GM03348 (cell line): ENCODE measurements around the gene SETD3.

ENCODE experiments used
- DNase-seq: peaks from one replicate; pipeline ENCODE4 v3.0.0; 2012; ENCODE audit warnings: low spot score

SETD3 gene

DNA sequence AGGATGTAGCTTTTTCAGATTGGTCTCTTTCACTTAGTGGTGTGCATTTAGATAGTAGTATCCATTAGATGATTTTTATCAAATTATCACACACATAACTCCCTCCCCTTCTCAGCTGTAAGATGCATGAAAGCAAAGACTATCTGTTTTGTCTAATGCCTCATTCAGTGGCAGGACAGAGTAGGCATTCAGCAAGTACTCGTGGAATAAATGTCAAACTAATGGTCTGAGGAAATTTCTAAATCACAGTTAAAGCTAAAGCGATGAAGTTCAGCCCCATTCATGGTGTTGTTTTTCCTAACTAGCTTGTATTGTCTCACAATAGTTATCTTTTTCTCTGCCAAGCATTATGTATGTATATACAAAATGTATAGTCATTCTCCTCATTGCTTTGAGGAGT lies 16.7 kb upstream of the SETD3 start:
- no peak for DNase-seq

DNA sequence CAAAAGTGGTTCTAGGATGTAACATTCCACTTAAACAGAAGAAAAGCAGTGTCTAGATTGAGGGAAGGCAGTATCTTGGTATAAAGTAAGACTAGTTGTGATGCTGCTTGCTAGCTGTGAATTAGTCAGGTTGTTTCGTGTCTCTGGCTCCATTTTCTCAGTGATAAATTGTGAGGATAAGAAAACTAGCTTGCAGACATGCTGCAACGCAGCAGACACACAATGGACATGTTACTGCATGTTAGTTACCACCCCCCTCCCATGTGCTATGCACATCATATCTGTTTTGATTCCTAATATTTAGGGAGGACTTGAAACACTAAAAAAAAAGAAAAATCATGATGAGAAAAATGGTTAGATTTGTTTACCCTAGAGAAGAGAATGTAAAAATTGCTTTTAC lies 3.4 kb upstream of the SETD3 start:
- no peak for DNase-seq

DNA sequence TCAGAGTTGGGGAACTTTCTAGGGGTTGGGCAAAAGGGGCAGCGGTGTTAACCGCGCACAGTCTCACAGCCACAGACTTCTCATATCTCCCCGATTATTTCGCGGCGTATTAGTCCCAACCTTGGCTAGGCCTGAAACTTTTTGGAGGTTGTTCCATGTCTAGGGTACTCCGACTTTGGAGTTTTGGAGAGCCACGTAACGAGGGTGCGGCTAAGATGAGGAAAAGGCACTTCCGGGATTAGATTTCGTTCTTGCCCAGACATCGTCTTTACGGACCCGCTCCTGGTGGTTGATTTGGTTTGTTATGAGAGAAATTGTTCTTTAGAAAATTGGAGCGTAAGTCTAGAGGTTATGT lies 1.1 kb upstream of the SETD3 start:
- peak; percentile 50 for DNase-seq

DNA sequence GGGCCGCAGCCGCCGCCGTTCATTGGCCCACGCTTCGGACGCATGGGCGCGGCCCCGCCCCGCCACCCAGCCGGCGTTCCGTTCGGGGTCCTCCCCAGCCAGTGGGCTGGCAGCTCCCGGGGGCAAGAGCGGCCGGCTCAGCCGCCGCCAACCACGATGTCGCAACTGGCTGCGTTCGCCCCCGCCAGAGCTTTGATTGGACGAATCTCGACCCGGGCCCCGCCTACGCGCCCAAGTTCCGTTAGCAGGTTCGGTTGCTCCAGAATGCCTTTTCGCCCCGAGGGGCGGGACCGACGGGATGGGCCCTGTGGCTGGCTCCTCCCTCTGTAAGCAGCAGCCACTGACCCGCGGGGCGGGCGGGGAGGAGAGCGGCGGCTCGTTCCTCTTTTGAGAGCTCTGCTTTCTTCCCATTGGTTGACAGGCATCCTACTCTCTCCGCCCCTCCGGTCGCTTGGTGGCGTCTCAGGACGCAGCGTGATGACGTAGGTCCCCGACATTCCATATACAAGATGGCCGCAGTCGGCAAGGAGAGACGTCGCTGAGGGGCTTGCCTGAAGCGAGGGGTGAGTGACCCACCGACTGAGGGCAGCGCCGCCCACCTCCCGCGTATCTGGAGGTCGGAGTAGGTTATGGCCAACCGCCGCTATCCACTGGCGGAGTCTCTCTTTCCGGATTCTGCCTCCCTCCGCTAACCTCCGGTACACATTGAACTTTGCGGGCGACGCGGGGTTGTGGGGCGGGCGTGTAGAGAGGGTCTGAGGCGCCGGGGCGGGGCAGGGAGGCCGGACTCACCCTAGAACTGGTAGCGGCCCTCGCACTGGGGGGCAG lies 472 bp upstream of the SETD3 start, which contains the start of gene CCNK:
Gene CCNK (plus strand): TSS at position 493 of the 828 bp plus-strand sequence. CDS start 11,269 bp downstream, outside the sequence.
- peak; percentile 99 for DNase-seq

DNA sequence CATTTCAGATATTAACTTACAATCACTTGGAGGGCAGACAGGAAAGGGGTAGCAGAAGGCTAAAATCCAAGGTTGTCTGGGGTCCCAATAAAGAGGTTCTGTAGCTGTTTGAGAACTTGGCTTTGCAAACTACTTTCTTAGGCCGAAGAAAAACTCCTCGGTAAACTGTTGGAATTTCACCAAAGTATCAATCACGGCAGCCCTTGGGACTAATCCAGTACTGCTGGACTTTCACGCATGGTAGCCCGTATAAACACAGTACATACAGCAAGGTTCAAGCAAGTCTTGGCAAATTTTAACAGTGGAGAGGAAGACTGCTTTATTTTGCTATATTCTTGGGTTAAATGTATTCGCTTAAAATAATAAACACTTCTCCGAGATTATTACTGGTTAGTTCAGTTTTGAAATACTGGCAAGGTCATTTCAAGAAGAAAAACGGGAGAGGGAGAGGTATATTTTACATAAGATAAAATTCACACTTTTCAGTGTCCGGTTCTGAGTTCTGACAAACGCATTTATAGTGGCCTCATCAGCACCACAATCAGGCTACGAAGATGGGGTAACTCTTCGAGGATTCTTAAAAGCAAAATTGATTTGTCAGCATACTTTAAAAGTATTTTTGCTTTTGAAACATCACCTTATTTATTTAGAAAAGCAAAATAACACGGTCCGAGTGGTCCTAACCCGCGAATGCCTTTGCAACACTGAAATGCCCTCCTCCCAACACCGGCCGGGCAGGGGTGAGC lies 1.3 kb downstream of the SETD3 start:
- DNase-seq: no peak

DNA sequence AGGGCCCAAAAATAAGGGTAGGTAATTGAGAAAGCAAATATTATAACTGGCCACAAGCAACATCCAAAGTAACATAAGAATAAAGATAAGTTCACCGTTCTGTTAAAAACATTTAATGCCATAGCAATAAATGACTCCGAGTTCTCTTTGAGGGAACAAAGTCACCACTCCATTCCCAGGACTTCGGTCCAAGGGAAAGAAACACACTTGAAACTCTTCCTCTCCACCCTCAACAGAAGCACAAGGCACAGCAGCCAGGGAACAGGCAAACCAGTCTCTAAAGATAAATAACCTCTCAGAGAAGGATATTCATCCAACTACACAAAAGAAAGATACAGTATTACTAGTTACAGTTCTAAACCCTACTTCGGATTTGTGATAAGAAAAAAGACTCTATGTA lies 2.5 kb downstream of the SETD3 start:
- DNase-seq: no peak

DNA sequence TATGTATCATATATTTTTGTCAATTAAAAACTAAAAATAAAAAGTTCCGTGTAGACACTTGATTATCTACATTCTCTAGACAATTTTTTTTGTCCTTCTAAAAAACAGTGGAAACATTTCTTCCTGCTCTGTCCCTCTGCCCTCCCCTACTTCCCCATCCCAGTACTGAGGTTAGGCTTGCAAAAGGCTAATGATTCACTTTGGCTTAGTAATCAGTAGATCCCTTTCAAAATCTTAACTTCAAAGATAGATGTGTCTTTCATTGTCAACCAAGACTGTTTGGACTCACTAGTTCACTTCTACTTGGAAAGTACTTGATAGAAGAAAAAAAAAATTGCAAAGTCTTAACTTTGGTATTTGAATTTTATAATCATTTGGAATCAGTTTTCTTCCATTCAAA lies 3.8 kb downstream of the SETD3 start:
- DNase-seq: peak; percentile 29

DNA sequence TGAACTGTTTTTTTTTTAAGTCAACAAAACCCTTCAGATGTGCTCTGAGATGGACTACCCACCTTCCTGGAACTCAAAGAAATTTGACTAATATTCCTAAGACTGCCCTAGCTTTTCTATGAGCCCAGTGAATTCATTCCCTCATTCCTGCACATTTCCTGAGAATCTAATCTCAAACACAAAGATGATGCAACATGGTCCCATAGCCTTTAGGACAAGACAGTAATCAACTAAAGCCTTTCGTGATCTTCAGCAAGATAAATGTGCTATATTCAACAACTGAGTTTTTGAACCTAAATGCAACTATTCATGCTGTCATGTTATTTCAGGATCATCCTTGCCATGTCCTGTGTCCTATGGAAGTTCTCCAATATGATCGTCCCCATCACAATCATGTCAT lies 5.0 kb downstream of the SETD3 start:
- no peak for DNase-seq

DNA sequence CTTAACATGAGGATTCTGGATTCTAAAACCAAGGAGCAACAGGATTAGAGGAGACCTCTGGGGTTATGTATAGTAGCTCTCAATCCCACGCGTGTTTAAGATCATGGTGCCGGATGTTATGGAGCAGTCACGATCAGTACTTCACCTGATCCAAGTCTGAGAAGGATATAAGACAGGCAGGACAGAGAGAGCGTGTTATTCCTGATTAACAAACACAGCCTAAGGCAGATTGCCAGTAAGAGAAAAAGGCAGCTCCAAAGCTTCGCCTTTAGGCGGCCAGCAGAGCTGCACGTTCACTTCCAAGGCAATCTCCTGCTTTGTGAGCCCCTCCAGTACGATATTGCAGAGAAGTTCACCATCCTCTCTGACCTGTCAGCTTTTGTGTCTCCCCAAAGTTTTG lies 5.5 kb downstream of the SETD3 start:
- peak; percentile 15 for DNase-seq

DNA sequence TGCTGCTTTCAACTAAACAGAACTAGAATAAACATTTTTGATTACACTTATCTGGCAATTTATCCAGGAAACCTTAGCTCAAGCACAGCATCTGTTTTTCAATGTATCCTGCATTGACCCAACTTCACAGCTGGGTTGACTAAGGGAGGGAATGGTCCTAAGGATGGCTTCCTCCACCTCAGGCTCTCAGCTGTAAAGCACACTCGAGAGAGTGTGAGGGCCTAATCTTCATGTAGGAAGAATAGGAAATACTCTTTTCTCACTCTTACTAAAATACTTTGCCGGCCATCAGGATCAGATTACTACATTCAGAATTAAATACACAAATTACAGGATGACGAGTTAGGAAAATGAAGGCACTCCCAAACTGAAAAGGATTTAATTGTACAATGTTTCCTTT lies 7.2 kb downstream of the SETD3 start:
- DNase-seq: no peak

DNA sequence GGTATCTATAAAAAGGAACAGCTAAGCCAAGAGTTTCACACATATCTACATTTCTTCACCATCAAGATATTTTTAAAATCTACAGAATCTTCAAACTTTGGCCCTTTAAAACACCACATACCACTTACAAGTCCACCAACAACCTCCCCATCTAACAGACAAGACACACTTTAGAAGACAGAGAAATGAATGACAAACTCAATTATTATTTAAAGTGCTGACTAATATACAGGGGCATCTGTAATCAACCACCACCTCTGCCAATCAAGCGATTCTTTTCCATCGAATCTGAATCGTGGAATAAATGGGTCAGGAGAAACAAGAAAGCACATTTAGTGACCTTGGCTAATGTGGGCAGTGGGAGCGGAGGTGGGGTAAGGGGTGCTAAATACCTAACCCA lies 7.7 kb downstream of the SETD3 start:
- DNase-seq: no peak

DNA sequence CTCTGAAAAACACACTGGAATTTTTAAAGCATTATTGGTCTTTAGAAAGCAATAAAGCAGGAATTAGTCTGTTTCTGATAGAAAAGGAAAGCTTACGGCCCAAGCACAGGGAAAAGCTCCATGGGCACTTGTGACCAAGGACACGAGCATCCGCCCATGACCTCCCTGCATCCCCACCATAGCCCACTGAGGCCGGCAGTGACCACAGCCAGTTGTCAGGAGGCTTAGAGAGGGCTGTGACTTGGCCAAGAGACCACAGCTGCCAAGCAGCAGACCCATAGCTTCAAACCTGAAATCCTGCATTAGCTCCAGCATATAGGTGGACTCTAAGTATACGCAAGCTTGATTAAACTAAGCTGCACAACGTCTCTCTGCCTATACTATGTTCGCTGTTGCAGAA lies 8.9 kb downstream of the SETD3 start:
- no peak for DNase-seq

DNA sequence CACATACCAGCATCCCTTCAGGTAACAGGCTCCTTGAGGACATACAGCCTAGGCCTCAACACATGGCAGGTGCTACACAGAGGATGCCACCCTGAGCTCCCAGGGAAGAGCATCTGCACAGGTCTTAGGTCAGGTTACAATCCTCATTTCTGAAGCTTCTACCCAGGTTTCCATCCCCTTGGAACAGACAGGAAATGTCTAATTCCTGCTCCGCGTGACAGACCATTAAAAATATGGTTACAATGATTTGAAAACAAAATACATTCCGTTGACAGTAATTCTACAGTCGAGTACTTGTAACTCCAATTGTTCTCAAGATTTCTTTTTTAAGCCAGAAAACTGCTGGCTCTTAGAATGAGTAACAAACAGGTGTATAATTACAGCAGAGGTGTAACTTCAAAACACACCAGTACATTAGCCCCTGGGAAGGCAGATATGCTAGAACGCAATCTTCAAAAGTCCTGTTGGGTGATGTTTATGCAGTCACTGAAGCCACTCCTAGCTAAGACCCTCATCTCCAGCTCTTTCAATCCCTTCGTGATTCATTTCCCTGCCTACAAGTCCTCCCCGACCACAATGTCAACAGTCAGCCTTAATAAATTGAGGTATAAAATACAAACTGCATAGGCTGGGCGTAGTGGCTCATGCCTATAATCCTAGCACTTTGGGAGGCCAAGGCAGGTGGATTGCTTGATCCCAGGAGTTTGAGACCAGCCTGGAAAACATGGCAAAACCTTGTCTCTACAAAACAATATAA lies 11.6 kb downstream of the SETD3 start:
- no peak for DNase-seq

DNA sequence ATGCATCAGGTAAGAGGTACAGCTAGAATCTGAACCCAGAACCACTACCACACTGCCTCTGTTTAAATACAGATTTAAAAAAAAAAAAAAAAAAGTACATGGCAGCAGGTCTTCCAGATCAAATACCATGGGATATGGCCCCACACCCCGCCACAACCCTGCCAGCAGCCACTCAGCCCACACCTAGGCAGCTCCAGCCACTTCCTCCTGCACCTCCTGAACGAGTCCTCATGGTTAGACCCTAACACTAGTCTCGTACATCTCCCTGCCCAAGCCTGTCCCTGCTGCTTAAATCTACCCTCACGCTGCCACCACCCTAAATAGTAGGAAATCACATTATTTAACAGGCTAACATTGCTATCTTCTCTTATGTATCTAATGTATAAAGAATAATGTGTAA lies 12.6 kb downstream of the SETD3 start:
- DNase-seq: no peak

DNA sequence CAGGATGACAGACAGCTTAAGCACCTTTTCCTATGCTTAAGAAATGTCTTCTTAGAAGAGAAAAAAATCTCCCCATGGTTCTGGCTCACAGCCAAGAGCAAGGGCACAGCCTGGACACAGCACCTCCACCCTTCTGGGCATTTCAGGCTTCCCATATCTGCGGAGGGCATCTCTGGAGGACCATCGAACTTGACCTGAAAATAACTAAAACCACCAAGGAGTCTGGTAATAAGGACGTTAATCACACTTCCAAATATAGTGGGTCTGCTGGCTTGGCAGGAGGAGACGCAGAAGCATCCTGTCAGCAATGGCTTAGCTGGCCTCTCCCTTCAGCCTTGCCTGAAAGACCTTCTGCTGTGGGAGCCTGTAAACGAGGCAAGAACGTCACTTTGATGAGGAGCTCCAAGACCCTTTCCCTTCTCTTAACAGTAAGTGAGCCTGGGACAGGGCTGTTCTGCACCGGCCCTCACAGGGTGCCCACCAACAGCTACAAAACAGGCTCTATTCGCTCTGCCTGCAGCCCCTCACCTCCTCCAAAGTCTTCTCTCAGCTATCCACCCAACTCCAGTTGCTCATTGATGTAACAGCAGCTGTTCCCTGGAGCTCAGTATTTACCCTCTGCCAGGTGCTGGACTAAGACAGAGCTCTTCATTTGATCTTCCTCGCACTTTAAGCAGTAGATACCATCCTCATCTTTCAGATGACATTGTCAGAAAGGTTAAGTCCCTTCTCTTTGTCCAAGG lies 13.2 kb downstream of the SETD3 start:
- no peak for DNase-seq

DNA sequence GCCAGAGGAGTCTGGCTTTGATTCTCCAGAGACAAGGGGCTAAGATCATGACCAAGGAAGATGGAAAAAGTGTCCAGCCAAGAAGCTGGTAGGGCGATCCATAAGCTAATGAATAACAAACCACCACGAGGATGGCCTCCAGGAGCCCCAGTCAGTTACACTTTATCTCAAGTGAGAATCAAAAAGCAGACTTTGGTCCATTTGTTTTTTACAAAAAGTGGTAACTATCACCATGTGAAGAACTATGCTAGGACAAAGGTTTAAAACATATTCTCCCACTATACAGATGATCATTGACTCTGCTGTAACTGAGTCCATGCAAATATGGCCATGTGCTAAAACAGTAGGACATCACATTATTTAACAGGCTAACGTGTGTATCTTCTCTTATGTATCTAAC lies 13.9 kb downstream of the SETD3 start:
- no peak for DNase-seq

DNA sequence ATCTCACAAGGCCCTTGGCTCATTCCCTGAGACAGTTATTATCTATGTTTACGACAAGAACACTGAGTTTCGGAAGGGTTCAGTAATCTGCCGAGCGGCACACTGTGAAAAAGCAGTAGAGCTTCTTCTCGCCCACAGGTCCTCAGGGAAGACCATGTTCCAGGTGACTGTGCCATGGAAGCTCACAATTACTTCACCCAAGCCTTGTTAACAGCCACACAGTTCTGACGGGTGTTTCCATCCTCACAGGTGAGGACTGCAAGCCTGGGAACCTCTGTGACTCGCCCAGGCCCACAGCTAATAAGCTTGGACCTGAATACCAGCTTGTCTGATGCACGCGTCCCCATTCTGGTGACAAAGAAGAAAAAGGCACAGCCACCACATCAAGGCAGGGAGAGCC lies 15.4 kb downstream of the SETD3 start:
- DNase-seq: no peak

DNA sequence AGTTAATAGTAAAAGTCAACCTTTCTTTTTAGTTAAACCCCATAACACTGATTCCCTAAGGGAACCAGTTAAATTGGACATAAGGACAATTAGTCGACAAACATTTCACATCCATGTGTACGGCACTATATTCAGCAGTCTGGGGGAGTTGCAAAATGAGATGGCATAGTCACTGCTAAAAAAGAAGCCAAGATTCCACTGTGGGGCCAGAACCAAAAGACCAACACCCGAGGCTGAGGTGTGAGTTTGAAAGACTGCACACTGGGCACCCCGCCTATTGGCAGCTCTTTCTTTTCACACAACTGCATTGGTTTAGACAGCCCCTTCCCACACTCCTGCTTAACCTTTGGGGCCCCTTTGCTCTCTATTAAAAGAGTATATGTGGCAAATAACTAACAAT lies 16.7 kb downstream of the SETD3 start:
- DNase-seq: no peak

DNA sequence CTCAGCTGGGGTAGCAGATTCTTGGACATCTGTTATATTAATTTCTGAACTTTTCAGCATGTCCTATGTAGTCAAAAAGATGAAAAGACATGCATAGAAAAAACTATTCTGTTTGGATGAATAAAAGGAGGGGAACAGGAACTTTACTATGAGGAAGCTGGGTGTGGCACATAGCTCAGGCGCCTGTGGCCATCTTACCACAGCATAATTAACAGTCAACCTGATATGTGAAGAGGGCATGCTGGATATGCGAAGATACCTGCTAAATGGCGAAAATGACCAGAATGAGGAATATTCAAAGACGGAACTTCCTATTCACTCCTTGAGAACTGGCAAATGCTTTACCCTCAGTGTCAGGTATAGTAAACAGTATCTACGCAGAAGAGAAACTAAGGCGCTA lies 18.4 kb downstream of the SETD3 start:
- no peak for DNase-seq

DNA sequence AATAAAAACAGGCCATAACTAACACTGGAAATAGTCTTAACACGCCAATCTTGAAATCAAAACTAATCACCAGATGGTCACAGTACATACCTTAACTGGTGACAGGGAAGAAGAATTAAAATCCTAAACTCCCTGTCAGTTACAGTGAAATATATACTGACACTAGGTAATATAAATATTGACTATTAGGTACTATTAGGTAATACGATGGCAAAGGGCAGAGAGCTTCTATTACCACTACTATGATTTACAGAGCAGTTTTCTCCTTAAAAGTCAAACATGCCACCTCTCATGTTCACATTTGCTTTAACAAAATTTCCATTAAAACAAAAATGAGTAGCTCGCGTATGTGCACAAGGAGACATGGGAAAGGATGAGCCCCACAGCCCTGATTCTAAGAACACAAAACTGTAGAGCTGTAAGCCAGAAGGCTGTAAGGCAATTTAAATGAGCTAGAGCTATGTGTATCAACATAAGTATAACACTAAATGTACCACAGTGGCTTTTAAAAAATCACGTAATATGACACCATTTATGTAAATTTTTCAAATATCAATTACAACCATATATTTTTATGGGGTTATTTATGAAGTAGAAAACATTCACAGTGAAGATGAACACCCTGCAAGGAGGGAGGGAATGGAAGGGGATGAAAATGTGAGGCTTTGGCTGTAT lies 19.1 kb downstream of the SETD3 start:
- no peak for DNase-seq

DNA sequence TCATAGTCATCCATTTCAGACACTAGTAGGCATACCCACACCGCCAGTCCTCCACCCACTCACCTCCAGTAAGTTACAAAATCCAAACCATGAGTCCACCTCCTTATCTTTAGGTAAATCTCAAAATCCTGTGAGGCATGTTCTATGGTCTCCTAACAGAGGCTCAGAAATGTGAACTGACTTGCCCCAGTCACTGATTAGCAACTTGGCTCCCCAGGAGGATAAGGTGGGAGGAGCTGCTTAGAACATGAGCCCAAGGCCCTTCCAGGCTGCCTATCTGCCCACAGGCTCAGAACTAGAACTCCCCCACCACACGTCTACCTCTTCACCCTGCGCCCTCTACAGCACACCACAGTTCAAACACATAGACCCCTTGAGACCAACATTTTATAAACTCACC lies 19.9 kb downstream of the SETD3 start:
- no peak for DNase-seq
